ENCODE measurements around the gene EIF2B1. TPM values are rescaled to one million over a fixed set of nuclear protein-coding genes. Genes with fewer than 3 reads are reported as not detected.
A peak's percentile ranks its signal among the peaks of the same experiment; 100 is the strongest.

EIF2B1 gene
- 27.5 TPM for total RNA-seq
- long read RNA-seq, transcript EIF2B1-201 (9 exons, 2,477 nt): major isoform, 67 of 81 reads
- long read RNA-seq, partial matches to known transcripts: 4 of 81 reads
- long read RNA-seq, other reads (novel, unspliced or antisense): 8 of 81 reads

GRCh38 chr12:123633379-123634141, at the start of gene EIF2B1, which contains the start of gene GTF2H3:
Gene EIF2B1, minus strand, starts transcription at chr12:123633686. Its CDS starts 129 bp downstream, at chr12:123633557.
Gene GTF2H3, plus strand, starts transcription at chr12:123633829. Its CDS starts 31 bp downstream, at chr12:123633860.
- intact Hi-C loops (cut with micrococcal nuclease): no loop called here

GRCh38 chr12:123681605-123682004, 48.1 kb upstream of the EIF2B1 start:
- DNase-seq (no peak), ATAC-seq (no peak)
- intact Hi-C loops (cut with micrococcal nuclease): no loop called here

More at GRCh38 chr12:123633379-123634141, at the start of gene EIF2B1, which contains the start of gene GTF2H3:
- DNase-seq (peak; percentile 98), ATAC-seq (peak; percentile 99)

- no peak for DNase-seq
- intact Hi-C loops (cut with micrococcal nuclease): no loop called here
Measured at GRCh38 chr12:123678981-123679380, 45.5 kb upstream of the EIF2B1 start.

GRCh38 chr12:123676616-123677320, 43.3 kb upstream of the EIF2B1 start:
- DNase-seq: no peak
- no peak for ATAC-seq
- intact Hi-C loops (cut with micrococcal nuclease): no loop called here

More at GRCh38 chr12:123678981-123679380, 45.5 kb upstream of the EIF2B1 start:
- no peak for ATAC-seq

- DNase-seq (no peak), ATAC-seq (no peak)
Measured at GRCh38 chr12:123675436-123675835, 42.0 kb upstream of the EIF2B1 start.

GRCh38 chr12:123671876-123672275, 38.4 kb upstream of the EIF2B1 start:
- intact Hi-C loops (cut with micrococcal nuclease): no loop called here
- ATAC-seq (no peak), DNase-seq (no peak)

More at GRCh38 chr12:123675436-123675835, 42.0 kb upstream of the EIF2B1 start:
- intact Hi-C loops (cut with micrococcal nuclease): no loop called here

- intact Hi-C loops (cut with micrococcal nuclease): no loop called here
- peak; percentile 98 for DNase-seq
- peak; percentile 100 for ATAC-seq
Measured at GRCh38 chr12:123670882-123671728, 37.6 kb upstream of the EIF2B1 start, which contains the start of gene TCTN2. Gene TCTN2, plus strand, starts transcription at chr12:123671113. Its CDS starts 128 bp downstream, at chr12:123671241.

- ATAC-seq (no peak), DNase-seq (no peak)
- intact Hi-C loops (cut with micrococcal nuclease): no loop called here
Measured at GRCh38 chr12:123667771-123668170, 34.3 kb upstream of the EIF2B1 start.

- intact Hi-C loops (cut with micrococcal nuclease): no loop called here
- no peak for ATAC-seq
- no peak for DNase-seq
Measured at GRCh38 chr12:123659996-123660727, 26.7 kb upstream of the EIF2B1 start.

GRCh38 chr12:123657211-123657610, 23.7 kb upstream of the EIF2B1 start:
- DNase-seq (no peak), ATAC-seq (no peak)
- intact Hi-C loops (cut with micrococcal nuclease): no loop called here

GRCh38 chr12:123656392-123656791, 22.9 kb upstream of the EIF2B1 start:
- ATAC-seq (peak; percentile 57), DNase-seq (no peak)
- intact Hi-C loops (cut with micrococcal nuclease): no loop called here

GRCh38 chr12:123655420-123655819, 21.9 kb upstream of the EIF2B1 start:
- intact Hi-C loops (cut with micrococcal nuclease): no loop called here
- ATAC-seq (peak; percentile 94), DNase-seq (peak; percentile 68)

- intact Hi-C loops (cut with micrococcal nuclease): no loop called here
- ATAC-seq (no peak), DNase-seq (no peak)
Measured at GRCh38 chr12:123654129-123654701, 20.7 kb upstream of the EIF2B1 start.

GRCh38 chr12:123648401-123648800, 14.9 kb upstream of the EIF2B1 start:
- intact Hi-C loops (cut with micrococcal nuclease): no loop called here
- no peak for DNase-seq
- ATAC-seq: no peak

GRCh38 chr12:123645878-123646277, 12.4 kb upstream of the EIF2B1 start:
- ATAC-seq (no peak), DNase-seq (no peak)
- intact Hi-C loops (cut with micrococcal nuclease): no loop called here

GRCh38 chr12:123645380-123645779, 11.9 kb upstream of the EIF2B1 start:
- intact Hi-C loops (cut with micrococcal nuclease): no loop called here
- ATAC-seq: no peak
- DNase-seq: no peak

- intact Hi-C loops (cut with micrococcal nuclease): no loop called here
- ATAC-seq: no peak
- DNase-seq: no peak
Measured at GRCh38 chr12:123643911-123644310, 10.4 kb upstream of the EIF2B1 start.

GRCh38 chr12:123634142-123634561, 666 bp upstream of the EIF2B1 start:
- ATAC-seq (no peak), DNase-seq (no peak)
- intact Hi-C loops (cut with micrococcal nuclease): no loop called here
